Gastrocnemius medialis (tissue), 4 donors: Measurements from ENCODE around the gene ZBTB39.
"Not testable (repeated sequence)": the region's sequence is repeated elsewhere in the genome, so short reads cannot be mapped to it uniquely, and the experiment has no call there.

Experiments used
- POLR2A ChIP-seq, 2 donors: fragments of 450-650 bp; IDR thresholded peaks; one replicate each; pipeline ENCODE4 v1.6.1; 2017; ENCODE audit warnings: antibody characterized with exemption in 2 of 2, mild to moderate bottlenecking in 2 of 2, moderate library complexity in 2 of 2
- TF ChIP-seq, protein P1 (sequence below), 5 experiments: fragments of 450-650 bp in 3 of 5; fragments of 200-600 bp in 2 of 5; sonication (generic) in 2 of 5; IDR thresholded peaks in 4 of 5; conservative IDR thresholded peaks in 1 of 5; 1 replicate in 4 of 5; 2 replicates in 1 of 5; pipeline ENCODE4 v1.5.1; 2016 to 2019; ENCODE audit warnings: antibody characterized with exemption in 5 of 5, mild to moderate bottlenecking in 3 of 5, moderate library complexity in 3 of 5

DNA sequence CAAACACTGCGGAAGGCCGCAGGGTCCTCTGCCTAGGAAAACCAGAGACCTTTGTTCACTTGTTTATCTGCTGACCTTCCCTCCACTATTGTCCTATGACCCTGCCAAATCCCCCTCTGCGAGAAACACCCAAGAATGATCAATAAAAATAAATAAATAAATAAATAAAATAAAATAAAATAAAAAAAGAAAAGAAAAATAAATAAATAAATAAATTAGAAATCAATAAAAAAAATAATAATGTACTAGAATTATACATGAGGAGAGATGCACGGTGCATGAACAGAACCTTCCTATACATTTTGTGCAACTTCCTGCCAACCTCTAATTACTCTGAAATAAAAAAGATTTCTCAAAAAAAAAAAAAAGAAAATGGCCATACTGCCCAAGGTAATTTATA lies 41.2 kb downstream of the ZBTB39 start:
- TF ChIP-seq, protein P1, sequence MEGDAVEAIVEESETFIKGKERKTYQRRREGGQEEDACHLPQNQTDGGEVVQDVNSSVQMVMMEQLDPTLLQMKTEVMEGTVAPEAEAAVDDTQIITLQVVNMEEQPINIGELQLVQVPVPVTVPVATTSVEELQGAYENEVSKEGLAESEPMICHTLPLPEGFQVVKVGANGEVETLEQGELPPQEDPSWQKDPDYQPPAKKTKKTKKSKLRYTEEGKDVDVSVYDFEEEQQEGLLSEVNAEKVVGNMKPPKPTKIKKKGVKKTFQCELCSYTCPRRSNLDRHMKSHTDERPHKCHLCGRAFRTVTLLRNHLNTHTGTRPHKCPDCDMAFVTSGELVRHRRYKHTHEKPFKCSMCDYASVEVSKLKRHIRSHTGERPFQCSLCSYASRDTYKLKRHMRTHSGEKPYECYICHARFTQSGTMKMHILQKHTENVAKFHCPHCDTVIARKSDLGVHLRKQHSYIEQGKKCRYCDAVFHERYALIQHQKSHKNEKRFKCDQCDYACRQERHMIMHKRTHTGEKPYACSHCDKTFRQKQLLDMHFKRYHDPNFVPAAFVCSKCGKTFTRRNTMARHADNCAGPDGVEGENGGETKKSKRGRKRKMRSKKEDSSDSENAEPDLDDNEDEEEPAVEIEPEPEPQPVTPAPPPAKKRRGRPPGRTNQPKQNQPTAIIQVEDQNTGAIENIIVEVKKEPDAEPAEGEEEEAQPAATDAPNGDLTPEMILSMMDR (IDR thresholded peaks at IDR 0.05 in 4 of 5, conservative IDR thresholded peaks at IDR 0.05 in 1 of 5), result not testable (repeated sequence)
- TF ChIP-seq POLR2A (IDR thresholded peaks at IDR 0.05), result not testable (repeated sequence)
